SU-DHL-6 (cell line): ENCODE results near the gene LRRC17.

ENCODE experiments used
- EZH2phosphoT487 ChIP-seq: fragments of 200-600 bp; sonication (generic), shearing (Covaris generic); conservative IDR thresholded peaks from 2 replicates; pipeline ENCODE4 v1.6.1; 2018; ENCODE audit warnings: mild to moderate bottlenecking, antibody characterized with exemption, low read length, moderate library complexity, mixed read lengths
- TF ChIP-seq, protein P1 (sequence below): fragments of 200-600 bp; sonication (generic); IDR thresholded peaks from one replicate; pipeline ENCODE4 v1.5.1; 2017; ENCODE audit warnings: antibody characterized with exemption, mild to moderate bottlenecking, low read length, moderate library complexity; ENCODE audit not compliant: insufficient read depth, poor library complexity, severe bottlenecking

GRCh38 chr7:102892631-102893278 lies 20.0 kb upstream of the LRRC17 start:
- TF ChIP-seq, protein P1, sequence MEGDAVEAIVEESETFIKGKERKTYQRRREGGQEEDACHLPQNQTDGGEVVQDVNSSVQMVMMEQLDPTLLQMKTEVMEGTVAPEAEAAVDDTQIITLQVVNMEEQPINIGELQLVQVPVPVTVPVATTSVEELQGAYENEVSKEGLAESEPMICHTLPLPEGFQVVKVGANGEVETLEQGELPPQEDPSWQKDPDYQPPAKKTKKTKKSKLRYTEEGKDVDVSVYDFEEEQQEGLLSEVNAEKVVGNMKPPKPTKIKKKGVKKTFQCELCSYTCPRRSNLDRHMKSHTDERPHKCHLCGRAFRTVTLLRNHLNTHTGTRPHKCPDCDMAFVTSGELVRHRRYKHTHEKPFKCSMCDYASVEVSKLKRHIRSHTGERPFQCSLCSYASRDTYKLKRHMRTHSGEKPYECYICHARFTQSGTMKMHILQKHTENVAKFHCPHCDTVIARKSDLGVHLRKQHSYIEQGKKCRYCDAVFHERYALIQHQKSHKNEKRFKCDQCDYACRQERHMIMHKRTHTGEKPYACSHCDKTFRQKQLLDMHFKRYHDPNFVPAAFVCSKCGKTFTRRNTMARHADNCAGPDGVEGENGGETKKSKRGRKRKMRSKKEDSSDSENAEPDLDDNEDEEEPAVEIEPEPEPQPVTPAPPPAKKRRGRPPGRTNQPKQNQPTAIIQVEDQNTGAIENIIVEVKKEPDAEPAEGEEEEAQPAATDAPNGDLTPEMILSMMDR, result no peak
- TF ChIP-seq EZH2phosphoT487, result no peak
